SK-N-SH treated with all-trans-retinoic acid at 6 μM for 48 hours (cell line): Measurements from ENCODE around the gene OR13C2.

Experiments
- ATAC-seq: fragments of 200-7000 bp; cut with Tn5 transposase; 3 replicates; pipeline ENCODE4 v1.9.1; 2020; ENCODE audit warnings: mild to moderate bottlenecking, moderate library complexity
- ARNTL ChIP-seq: fragments of 450-650 bp; formaldehyde crosslinking; IDR thresholded peaks from 2 replicates; pipeline ENCODE4 v1.5.0; 2020; ENCODE audit warnings: low read depth, mild to moderate bottlenecking, moderate library complexity, borderline replicate concordance
- BACH2 ChIP-seq: fragments of 250-450 bp; sonication (Bioruptor Pico); IDR thresholded peaks from 2 replicates; pipeline ENCODE4 v1.9.0; 2021; ENCODE audit warnings: mild to moderate bottlenecking, borderline replicate concordance
- CREB5 ChIP-seq: fragments of 250-450 bp; sonication (Bioruptor Pico); IDR thresholded peaks from 2 replicates; pipeline ENCODE4 v1.5.1; 2020; ENCODE audit warnings: low read depth, mild to moderate bottlenecking, moderate library complexity
- CSDC2 ChIP-seq: fragments of 250-450 bp; sonication (Bioruptor Pico); IDR thresholded peaks from 2 replicates; pipeline ENCODE4 v1.5.0; 2020; ENCODE audit warnings: mild to moderate bottlenecking, moderate library complexity
- CSRNP3 ChIP-seq: fragments of 250-450 bp; sonication (Bioruptor Pico); IDR thresholded peaks from 2 replicates; pipeline ENCODE4 v1.5.1; 2021; ENCODE audit warnings: mild to moderate bottlenecking, moderate library complexity
- ESRRG ChIP-seq: fragments of 250-450 bp; sonication (Bioruptor Pico); IDR thresholded peaks from 2 replicates; pipeline ENCODE4 v1.6.1; 2021; ENCODE audit warnings: mild to moderate bottlenecking
- GLIS3 ChIP-seq: fragments of 250-450 bp; sonication (Bioruptor Pico); IDR thresholded peaks from 2 replicates; pipeline ENCODE4 v1.5.0; 2020; ENCODE audit warnings: mild to moderate bottlenecking, moderate library complexity
- PATZ1 ChIP-seq: fragments of 250-450 bp; sonication (Bioruptor Pico); IDR thresholded peaks from 2 replicates; pipeline ENCODE4 v1.8.0; 2020; ENCODE audit warnings: mild to moderate bottlenecking, moderate library complexity, borderline replicate concordance
- PPARA ChIP-seq: fragments of 250-450 bp; sonication (Bioruptor Pico); IDR thresholded peaks from 2 replicates; pipeline ENCODE4 v1.5.0; 2020; ENCODE audit warnings: mild to moderate bottlenecking, borderline replicate concordance
- RARB ChIP-seq: fragments of 250-450 bp; sonication (Bioruptor Pico); IDR thresholded peaks from 2 replicates; pipeline ENCODE4 v1.8.0; 2021; ENCODE audit warnings: mild to moderate bottlenecking, moderate library complexity
- SNAI2 ChIP-seq: fragments of 250-450 bp; sonication (Bioruptor Pico); IDR thresholded peaks from 2 replicates; pipeline ENCODE4 v1.5.0; 2020; ENCODE audit warnings: mild to moderate bottlenecking, moderate library complexity
- TCF4 ChIP-seq: fragments of 250-450 bp; sonication (Bioruptor Pico); IDR thresholded peaks from 2 replicates; pipeline ENCODE4 v1.8.0; 2021; ENCODE audit warnings: mild to moderate bottlenecking, moderate library complexity, borderline replicate concordance
- TOX ChIP-seq: fragments of 250-450 bp; sonication (Bioruptor Pico); IDR thresholded peaks from 2 replicates; pipeline ENCODE4 v1.8.0; 2021; ENCODE audit warnings: mild to moderate bottlenecking, moderate library complexity, borderline replicate concordance
- TSHZ2 ChIP-seq: fragments of 250-450 bp; sonication (Bioruptor Pico); IDR thresholded peaks from 2 replicates; pipeline ENCODE4 v1.5.0; 2020; ENCODE audit warnings: mild to moderate bottlenecking, moderate library complexity
- ZC3H10 ChIP-seq: fragments of 250-450 bp; sonication (Bioruptor Pico); IDR thresholded peaks from 2 replicates; pipeline ENCODE4 v1.5.1; 2021; ENCODE audit warnings: mild to moderate bottlenecking, moderate library complexity
- ZFP3 ChIP-seq: fragments of 250-450 bp; sonication (Bioruptor Pico); IDR thresholded peaks from 2 replicates; pipeline ENCODE4 v1.5.0; 2020; ENCODE audit warnings: mild to moderate bottlenecking, moderate library complexity
- ZNF565 ChIP-seq: fragments of 450-650 bp; formaldehyde crosslinking; conservative IDR thresholded peaks from 2 replicates; pipeline ENCODE4 v1.5.0; 2020; ENCODE audit warnings: low read depth, mild to moderate bottlenecking, moderate library complexity
- ZNF70 ChIP-seq: fragments of 450-650 bp; formaldehyde crosslinking; IDR thresholded peaks from 2 replicates; pipeline ENCODE4 v1.5.0; 2020; ENCODE audit warnings: mild to moderate bottlenecking, moderate library complexity
- ZNF8 ChIP-seq: fragments of 450-650 bp; formaldehyde crosslinking; IDR thresholded peaks from 2 replicates; pipeline ENCODE4 v1.5.0; 2020; ENCODE audit warnings: mild to moderate bottlenecking, moderate library complexity

Gene OR13C2

GRCh38 chr9:104589626-104590025 is 15.8 kb downstream of the OR13C2 start:
- TF ChIP-seq TSHZ2 (CRISPR knock-in tag) (no peak), ZC3H10 (no peak), TOX (no peak)
- TF ChIP-seq, all 23 proteins: peak for 0
- no peak for ATAC-seq

- ATAC-seq: no peak
- TF ChIP-seq PPARA (CRISPR knock-in tag): no peak
- no peak for TF ChIP-seq TCF4 (CRISPR knock-in tag)
- TF ChIP-seq ZNF565: no peak
- no peak for TF ChIP-seq CSDC2
- no peak for TF ChIP-seq TSHZ2 (CRISPR knock-in tag)
- TF ChIP-seq, all 23 proteins: peak for 0
Observed at GRCh38 chr9:104586496-104587180, 18.8 kb downstream of the OR13C2 start.

GRCh38 chr9:104580562-104580961 is 24.9 kb downstream of the OR13C2 start:
- ATAC-seq: no peak
- TF ChIP-seq CSDC2 (no peak), CREB5 (no peak), RARB (CRISPR knock-in tag) (no peak), ZFP3 (CRISPR knock-in tag) (no peak), TSHZ2 (CRISPR knock-in tag) (no peak), ESRRG (CRISPR knock-in tag) (no peak), PATZ1 (CRISPR knock-in tag) (no peak), ZNF8 (CRISPR knock-in tag) (no peak), GLIS3 (no peak), ARNTL (CRISPR knock-in tag) (no peak), TCF4 (CRISPR knock-in tag) (no peak), PPARA (CRISPR knock-in tag) (no peak), TOX (no peak), ZNF70 (CRISPR knock-in tag) (no peak), ZNF565 (no peak), SNAI2 (no peak), BACH2 (CRISPR knock-in tag) (no peak), CSRNP3 (no peak)
